GM18867 (cell line): ENCODE measurements around the gene JPH3.
"Not testable (repeated sequence)": the region's sequence is repeated elsewhere in the genome, so short reads cannot be mapped to it uniquely, and the experiment has no call there.

Source experiments
- ATAC-seq: cut with Tn5 transposase; IDR thresholded peaks from one replicate; pipeline ENCODE4 v1.9.1; 2021; ENCODE audit warnings: mild to moderate bottlenecking, moderate library complexity; ENCODE audit not compliant: unreplicated experiment

Gene JPH3

GRCh38 chr16:87707714-87708580 is 105.6 kb downstream of the JPH3 start:
- ATAC-seq: no peak

GRCh38 chr16:87708881-87709638 is 106.8 kb downstream of the JPH3 start:
- no peak for ATAC-seq

GRCh38 chr16:87709677-87710076 is 107.4 kb downstream of the JPH3 start:
- no peak for ATAC-seq

- ATAC-seq: no peak
Measured at GRCh38 chr16:87710887-87711286, 108.6 kb downstream of the JPH3 start.

GRCh38 chr16:87712184-87712762 is 110.0 kb downstream of the JPH3 start:
- ATAC-seq: no peak

GRCh38 chr16:87713451-87714229 is 111.3 kb downstream of the JPH3 start:
- ATAC-seq: no peak

GRCh38 chr16:87715231-87715630 is 112.9 kb downstream of the JPH3 start:
- no peak for ATAC-seq

- ATAC-seq: no peak
Measured at GRCh38 chr16:87715658-87716057, 113.3 kb downstream of the JPH3 start.

GRCh38 chr16:87718831-87719230 is 116.5 kb downstream of the JPH3 start:
- ATAC-seq: not testable (repeated sequence)

GRCh38 chr16:87720446-87720845 is 118.1 kb downstream of the JPH3 start:
- no peak for ATAC-seq

- no peak for ATAC-seq
Measured at GRCh38 chr16:87721622-87722585, 119.6 kb downstream of the JPH3 start.

- no peak for ATAC-seq
Measured at GRCh38 chr16:87722590-87723225, 120.4 kb downstream of the JPH3 start.

GRCh38 chr16:87723226-87723623 is 120.9 kb downstream of the JPH3 start:
- ATAC-seq: no peak

- peak; percentile 55 for ATAC-seq
Measured at GRCh38 chr16:87724490-87725291, 122.4 kb downstream of the JPH3 start.

- no peak for ATAC-seq
Measured at GRCh38 chr16:87725596-87726235, 123.4 kb downstream of the JPH3 start.

- not testable (repeated sequence) for ATAC-seq
Measured at GRCh38 chr16:87726577-87726976, 124.3 kb downstream of the JPH3 start.

GRCh38 chr16:87727346-87727745 is 125.0 kb downstream of the JPH3 start:
- no peak for ATAC-seq

GRCh38 chr16:87728026-87728425 is 125.7 kb downstream of the JPH3 start:
- no peak for ATAC-seq
